ENCODE results near the gene RNF144A. TPM values are rescaled to one million over a fixed set of nuclear protein-coding genes. Genes with fewer than 3 reads are reported as not detected.

Gene RNF144A
- total RNA-seq, 1 donor = 4.3 TPM

- DNase-seq (ENCODE audit: low read depth) = no peak
- no peak for TF ChIP-seq CTCF (IDR thresholded peaks at IDR 0.05; ENCODE audit: insufficient read depth, low read depth, low read length)
- H3K4me3 ChIP-seq (ENCODE audit: low read depth, low read length) = no peak overlapping the region
These were observed 49.3 kb downstream of the RNF144A start for GRCh38 chr2:6966446-6966940.

- no peak for TF ChIP-seq CTCF (IDR thresholded peaks at IDR 0.05; ENCODE audit: insufficient read depth, low read depth, low read length)
- H3K4me3 ChIP-seq (ENCODE audit: low read depth, low read length) = no peak overlapping the region
- no peak for DNase-seq (ENCODE audit: low read depth)
These were observed 50.1 kb downstream of the RNF144A start for GRCh38 chr2:6967301-6967700.

- no peak for DNase-seq (ENCODE audit: low read depth)
- no peak for TF ChIP-seq CTCF (IDR thresholded peaks at IDR 0.05; ENCODE audit: insufficient read depth, low read depth, low read length)
- H3K4me3 ChIP-seq (ENCODE audit: low read depth, low read length) = no peak overlapping the region
These were observed 51.3 kb downstream of the RNF144A start for GRCh38 chr2:6968319-6969100.

- DNase-seq (ENCODE audit: low read depth) = no peak
- TF ChIP-seq CTCF (IDR thresholded peaks at IDR 0.05; ENCODE audit: insufficient read depth, low read depth, low read length) = no peak
- H3K4me3 ChIP-seq (ENCODE audit: low read depth, low read length) = no peak overlapping the region
These were observed 53.3 kb downstream of the RNF144A start for GRCh38 chr2:6970551-6970950.

- H3K4me3 ChIP-seq (ENCODE audit: low read depth, low read length) = no peak overlapping the region
- no peak for TF ChIP-seq CTCF (IDR thresholded peaks at IDR 0.05; ENCODE audit: insufficient read depth, low read depth, low read length)
- no peak for DNase-seq (ENCODE audit: low read depth)
These were observed 53.8 kb downstream of the RNF144A start for GRCh38 chr2:6970976-6971480.

- H3K4me3 ChIP-seq (ENCODE audit: low read depth, low read length) = no peak overlapping the region
- TF ChIP-seq CTCF (IDR thresholded peaks at IDR 0.05; ENCODE audit: insufficient read depth, low read depth, low read length) = no peak
- no peak for DNase-seq (ENCODE audit: low read depth)
These were observed 54.3 kb downstream of the RNF144A start for GRCh38 chr2:6971502-6971901.

Measured in fibroblast of villous mesenchyme (primary cell).